Mesothelial cell of epicardium (in vitro differentiated cells): ENCODE results near the gene DIP2C. TPM values are rescaled to one million over a fixed set of nuclear protein-coding genes. Genes with fewer than 3 reads are reported as not detected.

Experiments used
- DNase-seq, 2 experiments: peaks; one replicate each; pipeline ENCODE4 v3.0.0; 2021; ENCODE audit warnings: low spot score in 2 of 2; ENCODE audit not compliant: unreplicated experiment in 2 of 2
- H3K27ac Mint-ChIP-seq: 2 replicates; pipeline ENCODE4 v1.8.0; 2021; ENCODE audit warnings: mixed read lengths
- H3K27me3 Mint-ChIP-seq: 2 replicates; pipeline ENCODE4 v1.8.0; 2021; ENCODE audit warnings: low read depth, mixed read lengths
- H3K36me3 Mint-ChIP-seq: 2 replicates; pipeline ENCODE4 v1.8.0; 2021; ENCODE audit warnings: mixed read lengths
- H3K4me1 Mint-ChIP-seq: 2 replicates; pipeline ENCODE4 v1.8.0; 2021; ENCODE audit warnings: mixed read lengths
- H3K4me3 Mint-ChIP-seq: 2 replicates; pipeline ENCODE4 v1.8.0; 2021; ENCODE audit warnings: mild to moderate bottlenecking, moderate library complexity, mixed read lengths
- H3K9me3 Mint-ChIP-seq: 2 replicates; pipeline ENCODE4 v1.8.0; 2021; ENCODE audit warnings: mixed read lengths
- total RNA-seq: library from RNA; stranded (reverse); gene quantifications from 3 replicates; pipeline ENCODE4 v1.2.1, GENCODE V29; 2021
- TF ChIP-seq, protein P1 (sequence below): fragments of 200-600 bp; sonication (generic); IDR thresholded peaks from one replicate; pipeline ENCODE4 v1.5.0; 2021; ENCODE audit warnings: antibody characterized with exemption; ENCODE audit not compliant: unreplicated experiment

The DIP2C gene
- total RNA-seq, 1 donor from 2014 or later: 30.3 TPM

- H3K27me3 Mint-ChIP-seq: no peaks in the 10 kb centered on the region
- peaks cover 8% of the 10 kb centered on the region for H3K9me3 Mint-ChIP-seq
- TF ChIP-seq, protein P1, sequence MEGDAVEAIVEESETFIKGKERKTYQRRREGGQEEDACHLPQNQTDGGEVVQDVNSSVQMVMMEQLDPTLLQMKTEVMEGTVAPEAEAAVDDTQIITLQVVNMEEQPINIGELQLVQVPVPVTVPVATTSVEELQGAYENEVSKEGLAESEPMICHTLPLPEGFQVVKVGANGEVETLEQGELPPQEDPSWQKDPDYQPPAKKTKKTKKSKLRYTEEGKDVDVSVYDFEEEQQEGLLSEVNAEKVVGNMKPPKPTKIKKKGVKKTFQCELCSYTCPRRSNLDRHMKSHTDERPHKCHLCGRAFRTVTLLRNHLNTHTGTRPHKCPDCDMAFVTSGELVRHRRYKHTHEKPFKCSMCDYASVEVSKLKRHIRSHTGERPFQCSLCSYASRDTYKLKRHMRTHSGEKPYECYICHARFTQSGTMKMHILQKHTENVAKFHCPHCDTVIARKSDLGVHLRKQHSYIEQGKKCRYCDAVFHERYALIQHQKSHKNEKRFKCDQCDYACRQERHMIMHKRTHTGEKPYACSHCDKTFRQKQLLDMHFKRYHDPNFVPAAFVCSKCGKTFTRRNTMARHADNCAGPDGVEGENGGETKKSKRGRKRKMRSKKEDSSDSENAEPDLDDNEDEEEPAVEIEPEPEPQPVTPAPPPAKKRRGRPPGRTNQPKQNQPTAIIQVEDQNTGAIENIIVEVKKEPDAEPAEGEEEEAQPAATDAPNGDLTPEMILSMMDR: no peak
- DNase-seq: no peak
- H3K36me3 Mint-ChIP-seq: peaks cover 10% of the 10 kb centered on the region
- H3K27ac Mint-ChIP-seq: no peak overlapping the region
- no peak overlapping the region for H3K4me3 Mint-ChIP-seq
- H3K4me1 Mint-ChIP-seq: peaks cover 28% of the 10 kb centered on the region
Measured at GRCh38 chr10:569961-570627, 119.4 kb downstream of the DIP2C start.

GRCh38 chr10:568848-569247 is 120.6 kb downstream of the DIP2C start:
- H3K27me3 Mint-ChIP-seq: no peaks in the 10 kb centered on the region
- H3K36me3 Mint-ChIP-seq: peaks cover 23% of the 10 kb centered on the region
- DNase-seq: no peak
- TF ChIP-seq, protein P1: no peak
- H3K4me1 Mint-ChIP-seq: peaks cover 28% of the 10 kb centered on the region
- H3K27ac Mint-ChIP-seq: no peak overlapping the region
- peaks cover 21% of the 10 kb centered on the region for H3K9me3 Mint-ChIP-seq
- no peak overlapping the region for H3K4me3 Mint-ChIP-seq

DNA sequence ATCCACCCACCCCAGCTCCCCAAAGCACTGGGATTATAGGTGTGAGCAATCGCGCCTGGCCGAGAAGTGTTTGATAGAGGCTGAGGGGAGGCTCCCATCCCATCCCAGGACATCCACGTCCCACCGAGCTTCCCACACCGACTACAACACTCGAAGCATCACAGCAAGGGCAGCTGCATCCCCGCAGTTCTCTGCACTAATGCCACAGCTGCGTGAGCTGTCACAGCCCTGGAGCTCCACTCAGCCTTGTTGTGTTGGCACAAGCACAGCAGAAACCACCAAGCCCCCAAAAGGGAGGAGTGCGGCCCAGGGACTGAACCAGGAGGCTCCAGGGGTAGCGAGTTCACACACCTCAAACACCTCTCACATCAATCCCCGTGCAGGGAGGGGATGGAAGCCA is 121.6 kb downstream of the DIP2C start:
- DNase-seq: no peak
- Mint-ChIP-seq H3K4me1 (peaks cover 24% of the 10 kb centered on the region), H3K4me3 (no peak overlapping the region), H3K27ac (no peak overlapping the region), H3K9me3 (peaks cover 28% of the 10 kb centered on the region), H3K36me3 (peaks cover 27% of the 10 kb centered on the region), H3K27me3 (no peaks in the 10 kb centered on the region)
- TF ChIP-seq, protein P1: no peak

- Mint-ChIP-seq H3K4me1 (peaks cover 16% of the 10 kb centered on the region), H3K9me3 (peaks cover 28% of the 10 kb centered on the region), H3K36me3 (peaks cover 27% of the 10 kb centered on the region), H3K27ac (no peak overlapping the region), H3K27me3 (no peaks in the 10 kb centered on the region), H3K4me3 (no peak overlapping the region)
- no peak for DNase-seq
- TF ChIP-seq, protein P1: no peak
Measured at GRCh38 chr10:566241-566885, 123.1 kb downstream of the DIP2C start.

GRCh38 chr10:565676-566075 is 123.8 kb downstream of the DIP2C start:
- H3K27ac Mint-ChIP-seq: no peak overlapping the region
- TF ChIP-seq, protein P1: no peak
- peaks cover 28% of the 10 kb centered on the region for H3K9me3 Mint-ChIP-seq
- H3K27me3 Mint-ChIP-seq: no peaks in the 10 kb centered on the region
- no peak overlapping the region for H3K4me3 Mint-ChIP-seq
- H3K4me1 Mint-ChIP-seq: peaks cover 17% of the 10 kb centered on the region
- no peak for DNase-seq
- H3K36me3 Mint-ChIP-seq: peaks cover 27% of the 10 kb centered on the region
